ENCODE measurements around the gene TRAPPC6A. TPM values are rescaled to one million over a fixed set of nuclear protein-coding genes. Genes with fewer than 3 reads are reported as not detected.

Gene TRAPPC6A
- total and polyA plus RNA-seq, 2 experiments from 2014 or later: 29.4 to 74.7 TPM

DNA sequence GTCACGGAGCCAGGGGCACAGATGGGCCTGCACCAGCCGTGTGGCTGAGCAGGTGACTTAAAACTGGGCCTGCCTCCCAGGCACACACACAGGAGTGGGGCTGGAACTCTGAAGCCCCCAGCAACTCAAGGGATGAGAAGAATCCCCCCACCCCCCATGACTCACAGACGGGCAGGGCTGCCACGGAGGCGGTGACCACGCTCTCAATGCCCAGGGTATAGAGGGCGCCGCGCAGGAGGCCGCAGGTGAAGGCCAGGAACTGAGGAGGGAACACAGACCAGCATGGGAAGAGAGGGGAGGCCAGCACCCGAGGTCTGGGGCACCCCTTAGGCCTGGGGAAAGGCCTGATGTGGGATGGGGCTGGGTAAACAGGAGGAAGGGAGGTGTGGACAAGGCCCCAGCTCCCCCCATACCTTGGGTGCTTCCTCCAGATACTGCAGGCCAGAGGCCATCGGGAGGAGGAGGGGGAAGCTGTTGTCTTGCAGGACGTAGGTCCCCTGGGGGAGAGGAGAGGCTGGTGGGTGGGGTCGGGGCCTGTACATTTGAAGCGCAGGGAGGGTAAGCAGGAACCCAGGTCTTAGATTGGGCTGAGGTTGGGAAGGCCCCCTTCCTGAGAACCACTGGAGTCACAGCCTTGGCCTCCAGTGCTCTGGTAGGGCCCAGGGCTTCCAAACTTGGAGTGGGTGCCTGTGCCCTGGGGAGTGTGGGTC, 14.1 kb downstream of the TRAPPC6A start:
- Histone ChIP-seq H3K4me2 (no peak overlapping the region), H3K27me3 (ENCODE audit: insufficient read depth) (no peaks in the 10 kb centered on the region), H3K27ac (ENCODE audit: low read depth) (no peak overlapping the region), H4K20me1 (replicated peaks; ENCODE audit: insufficient read depth) (no peaks in the 10 kb centered on the region; the same call in 1 of the 2 replicates), H3K4me3 (no peak overlapping the region), H3K36me3 (ENCODE audit: insufficient read depth) (no peaks in the 10 kb centered on the region), H3K4me1 (ENCODE audit: insufficient read depth) (0 out of 2 replicates have a peak, but pooled peaks cover 4% of the 10 kb centered on the region), H2AFZ (no peak overlapping the region), H3K79me2 (replicated peaks; ENCODE audit: insufficient read depth) (no peaks in the 10 kb centered on the region), H3F3A (replicated peaks; ENCODE audit: low read depth) (no peaks in the 10 kb centered on the region; the same call in 1 of the 2 replicates), H3K9me2 (ENCODE audit: insufficient read depth) (no peaks in the 10 kb centered on the region)
- TF ChIP-seq EZH2 (IDR thresholded peaks at IDR 0.05; ENCODE audit: low read depth, unreplicated experiment) (no peak), NANOG (IDR thresholded peaks at IDR 0.05; ENCODE audit: borderline replicate concordance) (no peak), POLR2AphosphoS5 (IDR thresholded peaks at IDR 0.05; ENCODE audit: low read depth) (no peak), JUNB (IDR thresholded peaks at IDR 0.05; ENCODE audit: unreplicated experiment) (no peak)
- Mint-ChIP-seq H3K27ac (no peak overlapping the region), H3K9me3 (no peaks in the 10 kb centered on the region; the same call in 2 of the 3 replicates), H3K27me3 (ENCODE audit: insufficient read depth, low read depth, poor library complexity) (peaks cover 14% of the 10 kb centered on the region), H3K4me1 (peaks cover 20% of the 10 kb centered on the region), H3K36me3 (ENCODE audit: low read depth) (no peaks in the 10 kb centered on the region), H3K4me3 (no peak overlapping the region)
- no peak for ATAC-seq
- DNase-seq (ENCODE audit: low spot score): no peak

GRCh38 chr19:45163156-45163555, 14.9 kb downstream of the TRAPPC6A start:
- no peak overlapping the region for H3K4me3 ChIP-seq
- H3K4me1 Mint-ChIP-seq: peaks cover 20% of the 10 kb centered on the region
- H3K79me2 ChIP-seq (replicated peaks; ENCODE audit: insufficient read depth): no peaks in the 10 kb centered on the region
- H3K36me3 ChIP-seq (ENCODE audit: insufficient read depth): no peaks in the 10 kb centered on the region
- H3K9me3 Mint-ChIP-seq: no peaks in the 10 kb centered on the region; the same call in 2 of the 3 replicates
- H3K36me3 Mint-ChIP-seq (ENCODE audit: low read depth): no peaks in the 10 kb centered on the region
- no peak overlapping the region for H3K27ac ChIP-seq (ENCODE audit: low read depth)
- H3K9me2 ChIP-seq (ENCODE audit: insufficient read depth): no peaks in the 10 kb centered on the region
- 0 out of 2 replicates have a peak, but pooled peaks cover 4% of the 10 kb centered on the region for H3K4me1 ChIP-seq (ENCODE audit: insufficient read depth)
- no peak overlapping the region for H3K27ac Mint-ChIP-seq
- peaks cover 14% of the 10 kb centered on the region for H3K27me3 Mint-ChIP-seq (ENCODE audit: insufficient read depth, low read depth, poor library complexity)
- H4K20me1 ChIP-seq (replicated peaks; ENCODE audit: insufficient read depth): no peaks in the 10 kb centered on the region; the same call in 1 of the 2 replicates
- ATAC-seq (no peak), DNase-seq (ENCODE audit: low spot score) (no peak)
- H2AFZ ChIP-seq: no peak overlapping the region
- no peak overlapping the region for H3K4me2 ChIP-seq
- no peaks in the 10 kb centered on the region; the same call in 1 of the 2 replicates for H3F3A ChIP-seq (replicated peaks; ENCODE audit: low read depth)
- H3K27me3 ChIP-seq (ENCODE audit: insufficient read depth): no peaks in the 10 kb centered on the region
- no peak overlapping the region for H3K4me3 Mint-ChIP-seq
- TF ChIP-seq, protein P1, sequence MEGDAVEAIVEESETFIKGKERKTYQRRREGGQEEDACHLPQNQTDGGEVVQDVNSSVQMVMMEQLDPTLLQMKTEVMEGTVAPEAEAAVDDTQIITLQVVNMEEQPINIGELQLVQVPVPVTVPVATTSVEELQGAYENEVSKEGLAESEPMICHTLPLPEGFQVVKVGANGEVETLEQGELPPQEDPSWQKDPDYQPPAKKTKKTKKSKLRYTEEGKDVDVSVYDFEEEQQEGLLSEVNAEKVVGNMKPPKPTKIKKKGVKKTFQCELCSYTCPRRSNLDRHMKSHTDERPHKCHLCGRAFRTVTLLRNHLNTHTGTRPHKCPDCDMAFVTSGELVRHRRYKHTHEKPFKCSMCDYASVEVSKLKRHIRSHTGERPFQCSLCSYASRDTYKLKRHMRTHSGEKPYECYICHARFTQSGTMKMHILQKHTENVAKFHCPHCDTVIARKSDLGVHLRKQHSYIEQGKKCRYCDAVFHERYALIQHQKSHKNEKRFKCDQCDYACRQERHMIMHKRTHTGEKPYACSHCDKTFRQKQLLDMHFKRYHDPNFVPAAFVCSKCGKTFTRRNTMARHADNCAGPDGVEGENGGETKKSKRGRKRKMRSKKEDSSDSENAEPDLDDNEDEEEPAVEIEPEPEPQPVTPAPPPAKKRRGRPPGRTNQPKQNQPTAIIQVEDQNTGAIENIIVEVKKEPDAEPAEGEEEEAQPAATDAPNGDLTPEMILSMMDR (conservative IDR thresholded peaks at IDR 0.05; ENCODE audit: low read depth in 2 of 2): no peak
- TF ChIP-seq NANOG (IDR thresholded peaks at IDR 0.05; ENCODE audit: borderline replicate concordance) (no peak), JUNB (IDR thresholded peaks at IDR 0.05; ENCODE audit: unreplicated experiment) (no peak), ZNF331 (CRISPR knock-in tag; IDR thresholded peaks at IDR 0.05; ENCODE audit: low read depth) (no peak), ZNF462 (CRISPR knock-in tag; IDR thresholded peaks at IDR 0.05) (no peak), REST (IDR thresholded peaks at IDR 0.05; ENCODE audit: unreplicated experiment) (no peak)
